ENCODE data around the gene C1orf105.

C1orf105 gene

DNA sequence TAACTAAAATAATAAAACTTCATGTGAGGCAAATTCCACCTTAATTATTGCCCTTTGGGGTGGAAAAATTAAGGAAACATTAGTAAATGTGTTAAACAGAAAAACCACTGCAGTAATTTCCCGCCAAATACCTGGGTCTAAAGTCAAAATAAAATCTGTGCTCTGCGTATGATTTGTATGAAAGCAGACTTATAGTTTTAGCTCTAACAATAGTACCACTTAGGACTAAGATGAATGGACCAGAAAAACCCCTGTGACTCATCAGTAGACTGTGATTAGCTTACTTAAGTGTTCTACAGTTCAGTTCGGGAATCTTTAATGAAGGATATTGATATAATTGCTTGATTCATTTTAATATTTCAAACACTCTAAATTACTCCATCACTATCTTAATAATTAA, 23.3 kb upstream of the C1orf105 start:
- ATAC-seq (peak; percentile 62), DNase-seq (no peak)

DNA sequence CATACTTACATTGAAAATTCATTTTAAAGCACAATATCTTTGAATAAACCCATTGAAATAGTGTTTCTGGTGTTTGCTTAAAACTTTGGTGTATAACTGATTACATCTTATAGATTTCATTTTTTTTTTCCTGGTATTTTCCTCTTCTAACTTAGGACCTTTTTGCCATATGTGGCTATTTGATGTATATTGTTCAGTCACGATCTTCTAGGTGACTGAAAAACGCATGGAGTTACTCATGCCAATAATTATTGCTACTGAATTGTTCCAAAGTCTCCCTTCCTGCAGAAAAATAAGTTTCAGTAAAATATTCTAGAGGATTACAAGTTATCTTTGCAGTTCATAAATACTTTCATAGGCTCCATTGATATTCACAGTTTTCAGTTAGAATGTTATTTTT, 22.9 kb upstream of the C1orf105 start:
- DNase-seq (no peak), ATAC-seq (no peak)

DNA sequence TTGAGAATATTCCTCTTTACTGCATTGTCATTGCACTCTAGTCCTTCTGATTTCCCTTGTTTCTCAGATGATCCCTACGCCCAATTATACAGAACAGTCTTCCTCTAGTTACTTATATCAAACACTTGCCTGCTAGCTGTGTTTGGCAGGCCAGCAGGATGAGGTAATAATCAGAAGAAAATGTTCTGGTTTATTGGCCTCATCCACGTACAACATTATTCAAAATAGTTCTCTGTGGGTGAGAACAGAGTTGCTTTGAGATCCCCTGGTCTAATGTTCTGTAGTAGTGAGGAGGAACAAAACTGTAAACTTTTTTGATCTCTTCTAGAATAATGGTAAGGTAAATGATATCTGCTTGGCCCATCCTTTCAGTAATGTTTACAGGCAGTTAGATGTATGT, 22.3 kb upstream of the C1orf105 start:
- DNase-seq, result no peak
- ATAC-seq, result no peak

DNA sequence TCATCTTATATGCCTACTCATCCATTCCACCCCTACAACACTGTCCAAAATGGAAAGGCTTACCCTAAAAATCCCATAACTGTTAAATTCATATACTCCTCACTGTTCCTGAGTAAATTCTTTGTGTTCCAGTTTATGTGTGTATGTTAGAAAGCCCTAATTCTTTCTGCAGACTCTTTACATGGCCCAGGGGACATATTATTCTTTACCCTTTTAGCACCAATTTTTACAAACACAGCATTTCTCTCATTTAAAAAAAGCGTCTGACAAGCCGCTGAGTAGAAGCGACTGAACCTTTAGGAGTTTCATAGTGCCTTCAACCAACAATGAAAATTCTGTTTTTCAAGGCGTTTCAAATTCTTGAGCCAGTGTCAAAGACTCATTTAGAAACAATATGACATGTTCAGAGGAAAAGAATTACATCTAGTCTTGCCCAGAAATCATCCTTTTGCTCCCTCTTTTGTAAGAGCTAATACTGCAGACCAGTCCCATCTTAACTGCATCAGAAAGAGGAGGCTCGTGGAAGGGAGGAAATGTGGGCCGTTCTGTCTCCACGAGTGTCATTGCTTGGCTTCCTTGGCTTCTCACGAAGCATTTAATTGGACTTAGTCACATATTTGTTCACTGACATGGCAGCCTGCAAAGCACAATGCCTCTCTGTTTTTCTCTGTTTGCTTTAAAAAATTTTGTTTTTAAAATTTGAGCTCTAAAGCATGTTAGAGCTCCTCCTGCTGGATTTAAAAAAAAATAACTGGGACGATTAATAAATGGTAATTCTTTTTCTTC, 21.3 kb upstream of the C1orf105 start:
- no peak for ATAC-seq
- no peak for DNase-seq

DNA sequence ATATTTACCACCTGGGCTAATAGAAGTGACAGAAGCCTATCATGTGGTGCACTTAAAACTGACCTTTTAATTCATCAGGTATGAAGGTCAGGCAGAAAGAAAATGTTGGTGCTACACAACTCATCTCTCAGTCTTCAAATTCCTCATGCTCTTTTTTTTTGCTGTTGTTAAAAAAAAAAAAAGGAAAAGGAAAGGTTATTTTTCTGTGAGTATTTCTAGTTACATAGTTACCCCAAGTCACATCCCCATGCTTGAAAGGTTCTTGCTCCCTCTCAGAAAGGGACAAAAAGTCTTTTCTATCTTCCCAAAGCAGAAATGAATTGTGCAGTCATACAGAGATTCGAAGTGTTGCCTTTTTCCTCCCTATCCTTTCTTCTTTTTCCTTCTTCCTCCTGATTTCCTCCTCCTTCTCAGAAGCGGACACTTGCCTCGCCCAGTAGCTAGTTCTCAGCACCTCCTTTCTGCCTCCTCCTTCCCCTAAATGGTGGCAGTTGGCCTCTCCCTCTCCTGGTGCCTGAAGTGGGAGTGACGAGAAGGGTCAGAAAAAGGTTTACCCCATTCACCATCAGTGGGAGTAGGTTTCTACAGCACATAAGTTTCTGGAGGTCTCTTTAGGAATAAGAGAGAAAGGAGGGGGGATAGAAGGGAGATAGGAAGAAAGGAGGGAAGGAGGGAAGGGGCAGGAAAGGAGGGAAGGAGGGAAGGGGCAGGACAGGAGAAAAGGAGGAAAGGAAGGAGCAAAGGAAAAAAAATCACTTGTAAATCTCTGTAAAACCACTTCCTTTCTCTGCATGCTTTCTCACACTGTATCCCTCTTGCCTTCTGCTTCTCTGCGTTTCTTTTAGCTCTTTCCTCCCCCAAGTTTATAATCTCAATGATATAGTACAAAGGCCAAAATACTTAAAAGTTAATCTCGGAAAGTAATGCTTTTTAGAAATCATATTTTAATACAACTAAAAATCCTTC, 20.4 kb upstream of the C1orf105 start:
- ATAC-seq, result no peak
- DNase-seq, result no peak

DNA sequence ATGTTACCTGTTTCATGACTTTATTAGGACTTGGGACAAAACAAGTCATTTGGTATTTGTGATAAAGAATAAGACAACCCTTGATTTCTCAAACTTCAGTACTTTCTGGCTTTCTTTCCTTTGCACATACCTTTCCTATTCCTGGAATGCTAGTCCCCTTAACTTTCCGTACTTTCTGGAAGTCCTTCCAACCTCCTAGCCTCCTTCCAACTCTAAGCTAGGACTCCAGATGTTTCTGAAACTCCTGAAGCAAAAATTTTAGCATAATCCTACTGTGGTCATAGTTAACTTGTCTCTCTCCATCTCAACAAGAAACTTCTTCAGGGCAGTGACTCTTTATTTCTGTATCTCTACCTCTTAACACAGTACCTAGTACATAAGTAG, 19.8 kb upstream of the C1orf105 start:
- DNase-seq (no peak), ATAC-seq (no peak)

DNA sequence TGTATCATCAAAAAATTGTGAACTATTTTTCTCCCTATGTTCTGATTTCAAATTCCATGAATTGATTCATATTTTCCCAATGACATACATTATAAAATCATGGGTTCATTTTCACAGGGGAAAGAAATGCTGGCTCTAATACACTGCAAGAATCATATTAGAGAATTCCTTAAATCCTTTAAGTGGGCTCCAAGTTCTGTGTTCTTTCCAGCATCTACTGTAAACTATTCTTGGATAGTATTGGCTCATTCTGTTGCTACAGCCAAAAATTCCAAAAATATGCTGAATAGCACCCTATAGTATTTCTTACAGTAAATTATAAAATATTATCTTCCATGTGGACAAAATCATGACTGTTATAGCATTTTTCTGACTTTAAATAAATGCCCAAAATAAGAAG, 19.0 kb upstream of the C1orf105 start:
- no peak for DNase-seq
- no peak for ATAC-seq

DNA sequence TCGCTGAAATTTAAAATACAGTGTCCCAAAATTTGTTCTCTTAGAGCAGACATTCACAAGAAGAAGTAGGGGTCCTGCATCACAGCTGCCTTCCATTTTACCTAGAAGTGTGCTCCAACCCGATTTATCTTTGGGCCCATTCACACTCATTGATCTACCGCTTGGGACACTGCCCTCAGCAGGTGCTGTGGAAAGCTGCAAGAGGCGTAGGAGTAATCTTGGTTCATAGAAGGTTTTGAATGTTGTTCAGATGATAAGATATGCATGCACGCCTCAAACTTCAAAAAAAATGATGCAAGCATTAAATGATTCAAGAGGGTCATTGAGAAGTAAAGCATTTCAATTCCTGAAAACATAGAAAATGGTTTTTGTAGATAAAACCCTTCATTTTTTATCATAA, 18.6 kb upstream of the C1orf105 start:
- no peak for DNase-seq
- ATAC-seq, result no peak

DNA sequence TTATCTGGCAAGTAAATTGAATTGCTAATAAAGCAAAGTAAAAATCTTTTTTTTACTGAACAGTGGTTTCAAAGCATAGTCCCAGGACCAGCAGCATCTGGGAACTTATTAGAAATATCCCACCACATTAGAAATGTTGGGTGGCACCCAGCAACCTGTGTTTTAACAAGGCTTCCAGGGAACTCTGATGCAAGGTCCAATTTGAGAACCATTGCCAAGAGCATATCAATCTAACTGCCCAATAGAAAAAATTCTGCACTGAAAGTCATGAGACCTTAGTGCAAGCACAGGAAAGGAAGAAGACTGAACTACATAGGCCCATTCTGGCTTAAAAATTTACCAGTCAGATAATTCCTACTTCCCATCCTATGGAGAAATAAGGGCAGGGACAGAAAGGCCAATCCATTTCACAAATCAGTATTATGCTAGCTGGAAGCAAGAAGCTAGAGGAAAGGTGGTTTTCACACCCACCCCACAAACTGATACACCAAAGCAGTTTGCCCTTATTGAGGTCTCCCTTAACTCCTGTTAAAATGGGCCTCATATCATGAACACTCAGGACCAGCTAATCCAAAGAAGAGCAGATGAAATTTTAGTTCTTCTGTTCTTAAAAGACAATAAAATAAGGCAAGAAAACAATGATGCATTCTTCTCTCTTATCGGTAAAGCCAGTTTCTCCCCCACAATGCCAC, 17.5 kb upstream of the C1orf105 start:
- DNase-seq, result no peak
- no peak for ATAC-seq

DNA sequence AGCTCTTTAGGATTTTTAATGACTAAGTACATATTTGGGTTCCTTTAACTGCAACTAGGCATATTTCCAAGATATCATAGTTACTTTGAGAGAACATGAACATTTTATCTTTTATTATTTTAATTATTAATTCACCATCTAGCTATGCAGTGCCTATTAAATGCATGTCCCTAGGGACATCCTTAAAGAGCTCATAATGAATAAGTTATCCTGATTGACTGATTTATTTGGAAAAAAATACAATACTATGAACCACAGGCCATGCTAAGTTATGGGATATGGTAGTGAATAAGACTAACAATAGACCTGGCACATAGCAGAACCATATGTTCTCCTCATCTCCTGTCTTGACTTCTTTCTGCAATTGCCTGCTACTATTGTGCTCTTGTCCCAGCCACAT, 16.4 kb upstream of the C1orf105 start:
- ATAC-seq, result no peak
- DNase-seq, result no peak

DNA sequence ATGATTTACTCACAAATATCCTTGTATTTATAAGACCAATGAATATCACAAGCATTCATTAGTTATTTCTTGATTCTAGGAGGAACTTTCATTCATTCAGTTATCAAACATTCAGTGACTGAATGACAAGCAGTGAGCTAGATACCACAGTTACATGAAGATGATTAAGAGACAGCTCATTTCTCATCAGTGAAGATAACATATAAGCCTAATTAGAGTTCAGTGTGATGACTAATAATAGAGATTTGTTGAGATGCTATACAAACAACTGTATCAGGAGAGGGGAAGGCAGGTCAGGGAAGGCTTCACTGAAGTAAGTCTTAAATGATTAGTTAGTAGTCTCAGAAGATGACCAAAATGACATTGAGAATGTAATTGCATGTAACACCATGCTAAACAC, 14.6 kb upstream of the C1orf105 start:
- ATAC-seq (no peak), DNase-seq (no peak)

DNA sequence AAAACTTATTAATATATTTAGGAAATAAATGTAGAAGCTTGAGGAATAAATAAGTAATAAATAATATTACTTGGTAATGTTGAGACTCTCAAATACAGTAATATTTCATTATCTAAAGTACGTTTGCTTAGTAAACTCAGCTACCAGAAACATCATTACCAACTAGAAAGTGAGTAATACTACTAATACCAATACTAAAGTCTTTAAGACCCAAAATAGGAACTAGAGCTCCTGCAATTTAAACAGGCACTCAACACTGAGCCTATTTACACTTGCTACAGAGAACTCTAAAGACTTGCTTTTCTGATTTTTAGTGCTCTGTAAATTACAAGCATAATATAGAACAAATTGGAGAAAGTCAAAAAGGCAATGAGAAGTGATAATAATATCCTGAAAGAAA, 13.5 kb upstream of the C1orf105 start:
- ATAC-seq (no peak), DNase-seq (no peak)

DNA sequence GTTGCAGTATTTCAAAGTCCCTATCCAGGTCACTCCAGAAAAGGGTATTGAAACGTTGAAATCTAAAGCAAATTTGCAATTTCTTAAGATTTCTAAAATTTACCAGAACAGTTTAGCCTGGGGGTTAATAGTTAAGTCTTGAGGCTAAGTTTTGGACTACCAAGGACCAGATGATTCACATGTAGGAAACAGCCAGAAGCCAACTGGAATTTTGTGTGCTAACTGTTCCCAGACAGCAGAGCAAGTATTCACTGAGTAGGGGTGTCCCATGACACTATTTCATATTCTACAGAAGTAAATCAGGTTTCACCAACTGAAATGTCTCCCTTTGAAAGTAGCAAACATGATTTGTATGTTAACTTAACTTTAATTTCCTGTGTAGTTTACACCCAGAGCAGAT, 11.5 kb upstream of the C1orf105 start:
- ATAC-seq, result no peak
- DNase-seq, result no peak

DNA sequence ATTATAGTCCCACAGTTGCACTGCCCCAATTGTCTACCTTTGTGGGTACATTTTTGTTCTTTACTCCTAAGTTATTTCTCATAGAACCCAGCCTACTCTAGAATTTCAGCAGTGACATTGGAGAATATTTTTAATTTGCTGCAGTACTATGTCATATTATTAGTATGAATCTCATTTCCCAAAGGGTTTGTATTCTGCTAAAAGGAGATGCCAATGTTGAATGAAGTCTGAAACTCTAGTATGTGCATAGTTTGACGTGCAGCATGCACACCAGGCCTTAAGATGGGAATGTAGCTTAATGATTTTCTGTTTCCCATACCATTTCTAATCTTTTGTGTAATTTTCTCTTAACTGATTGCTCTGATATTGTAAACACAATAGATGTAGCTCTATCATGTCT, 10.5 kb upstream of the C1orf105 start:
- no peak for DNase-seq
- no peak for ATAC-seq

DNA sequence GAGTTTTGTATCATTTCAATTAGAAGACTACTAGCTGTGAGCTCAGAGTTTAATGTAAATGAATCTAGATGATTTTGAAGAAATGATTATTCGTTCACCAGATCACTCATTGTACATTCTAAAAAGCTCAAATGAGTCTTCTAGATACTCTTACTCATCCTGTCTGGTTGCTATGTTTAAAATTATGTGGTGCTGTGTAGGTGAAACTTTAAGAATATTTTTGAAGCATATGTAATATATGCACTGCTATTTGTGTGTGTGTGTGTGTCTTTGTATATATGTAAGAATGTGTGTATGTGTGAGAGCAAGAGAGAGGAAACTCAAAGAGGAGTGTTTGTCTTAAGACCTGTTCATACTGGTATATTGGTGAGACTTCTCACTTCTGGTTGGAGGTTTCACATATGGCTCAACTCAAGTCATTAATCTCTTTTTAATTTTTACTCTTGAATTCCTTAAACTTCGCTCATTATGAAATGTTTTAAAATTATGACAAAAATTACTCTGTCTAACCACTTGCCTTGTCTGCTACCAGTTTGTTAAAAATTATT, 8.6 kb upstream of the C1orf105 start:
- no peak for DNase-seq

DNA sequence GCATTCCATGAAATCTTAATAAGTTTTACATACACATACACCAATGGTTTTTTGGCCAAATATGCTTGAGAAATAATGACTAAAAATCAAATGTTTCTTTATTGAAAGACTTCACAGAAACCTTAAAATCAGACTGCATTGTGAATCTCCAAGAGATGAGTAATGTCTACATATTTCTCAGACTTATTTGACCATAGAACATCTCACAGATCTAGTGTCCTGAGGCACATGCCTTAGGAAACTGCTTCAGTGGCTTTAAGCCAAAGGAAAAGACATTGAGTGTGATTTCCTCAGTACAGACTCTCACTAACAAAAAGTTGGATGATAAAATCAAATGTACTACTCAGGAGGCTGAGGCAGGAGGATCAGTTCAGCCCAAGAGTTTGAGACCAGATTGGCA, 6.2 kb upstream of the C1orf105 start:
- DNase-seq (no peak), ATAC-seq (no peak)

More for the DNA sequence above, 8.6 kb upstream of the C1orf105 start:
- no peak for ATAC-seq

DNA sequence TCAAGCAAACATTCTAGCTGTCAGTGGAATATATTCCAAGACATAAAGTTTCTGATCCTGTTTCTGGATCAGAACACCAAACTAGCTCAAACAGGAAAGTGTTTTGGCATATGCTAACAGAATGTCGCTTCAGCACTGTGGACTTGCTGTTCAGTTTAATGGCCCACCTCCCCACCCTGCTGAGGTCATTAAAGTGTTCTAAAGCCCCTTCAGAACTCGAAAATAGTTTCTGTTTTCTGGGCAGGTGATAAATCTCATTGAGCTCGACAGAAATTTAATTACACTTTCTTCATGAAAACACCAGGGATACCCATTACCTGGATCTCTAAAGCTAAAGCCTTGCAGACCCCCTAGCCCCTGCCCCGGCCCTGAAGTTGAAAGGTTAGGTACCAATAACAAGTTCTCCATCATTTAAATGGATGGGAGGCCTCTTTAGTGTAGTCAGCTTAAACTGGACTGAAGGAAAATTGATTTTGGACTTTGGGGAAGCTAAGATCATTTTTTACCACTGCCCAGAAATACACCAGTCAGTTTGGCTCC, 3.9 kb upstream of the C1orf105 start:
- DNase-seq (no peak), ATAC-seq (no peak)

DNA sequence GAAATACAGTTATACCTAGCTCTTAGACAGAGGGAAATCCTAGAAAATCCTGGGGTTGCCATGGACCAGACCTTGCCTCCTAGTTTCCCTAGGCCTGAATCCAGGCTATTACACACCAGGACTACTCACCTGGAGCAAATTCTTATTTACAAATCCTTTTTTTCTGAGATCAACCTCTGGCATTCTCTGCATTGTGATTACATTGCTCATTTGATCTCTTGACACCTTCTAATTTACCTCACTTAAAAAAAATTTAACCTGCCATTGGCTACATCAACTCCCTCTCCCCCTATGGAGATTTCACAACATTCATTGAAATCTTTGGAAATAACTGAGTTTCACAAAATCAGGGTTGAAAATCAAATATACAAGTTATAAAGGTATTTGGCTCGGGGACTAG, 2.9 kb upstream of the C1orf105 start:
- DNase-seq (no peak), ATAC-seq (no peak)

DNA sequence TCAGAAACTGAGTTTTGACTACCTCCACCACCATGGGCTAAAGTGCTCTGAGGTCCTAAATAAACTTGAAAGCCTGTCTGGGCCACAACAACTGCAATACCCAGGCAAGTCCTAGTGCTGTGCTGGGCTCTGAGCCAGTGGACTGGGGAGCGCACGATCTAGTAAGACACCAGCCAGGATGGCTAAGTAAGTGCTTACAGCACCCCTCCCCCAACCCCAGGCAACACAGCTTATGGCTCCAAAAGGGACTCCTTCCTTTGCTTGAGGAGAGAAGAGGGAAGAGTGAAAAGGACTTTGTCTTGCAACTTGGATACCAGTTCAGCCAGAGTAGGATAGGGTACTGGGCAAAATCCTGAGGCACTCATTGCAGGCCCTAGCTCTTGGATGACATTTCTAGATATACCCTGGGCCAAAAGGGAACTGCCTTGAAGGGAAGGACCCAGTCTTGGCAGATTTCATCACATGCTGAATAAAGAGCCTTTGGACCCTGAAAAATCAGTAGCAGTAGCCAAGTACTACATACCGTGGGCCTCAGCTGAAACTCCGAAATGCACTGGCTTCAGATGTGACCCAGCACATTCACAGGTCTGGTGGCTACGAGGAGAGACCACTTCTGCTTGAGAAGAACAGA, 1.6 kb downstream of the C1orf105 start:
- ATAC-seq (no peak), DNase-seq (no peak)

DNA sequence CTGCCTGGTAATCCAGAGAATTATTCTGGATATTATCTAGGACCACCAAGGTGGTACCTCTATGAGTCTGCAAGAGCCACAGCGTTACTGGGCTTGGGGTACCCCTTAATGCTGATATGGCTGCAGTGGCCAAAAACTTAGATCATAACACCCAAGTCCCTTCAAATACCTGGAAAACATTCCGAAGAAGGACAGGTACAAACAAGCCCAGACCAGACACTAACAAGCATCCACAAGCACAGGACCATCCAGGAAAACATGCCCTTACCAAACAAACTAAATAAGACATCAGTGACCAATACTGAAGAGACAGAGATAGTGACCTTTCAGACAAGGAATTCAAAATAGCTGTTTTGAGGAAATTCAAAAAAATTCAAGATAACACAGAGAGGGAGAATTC, 2.9 kb downstream of the C1orf105 start:
- no peak for DNase-seq
- ATAC-seq, result no peak

DNA sequence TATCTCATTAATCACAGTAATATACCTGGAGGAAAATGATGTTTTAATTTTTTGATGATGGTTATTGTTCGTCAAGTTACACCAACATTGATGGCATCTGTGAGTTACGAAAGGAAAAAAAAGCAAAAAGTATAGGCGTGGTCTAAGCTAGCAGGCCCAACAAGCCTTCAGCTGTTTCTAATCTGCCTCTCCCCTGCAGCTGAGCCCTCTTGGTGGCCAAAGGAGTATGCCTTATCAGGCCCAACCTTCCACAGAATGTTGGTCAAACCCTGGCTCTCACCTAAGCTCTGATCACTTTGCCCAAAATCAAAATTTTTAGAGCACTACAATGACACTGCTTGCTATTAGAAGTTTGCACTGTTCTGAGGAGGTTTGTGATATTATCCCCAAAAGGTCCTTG, 4.9 kb downstream of the C1orf105 start:
- no peak for ATAC-seq

DNA sequence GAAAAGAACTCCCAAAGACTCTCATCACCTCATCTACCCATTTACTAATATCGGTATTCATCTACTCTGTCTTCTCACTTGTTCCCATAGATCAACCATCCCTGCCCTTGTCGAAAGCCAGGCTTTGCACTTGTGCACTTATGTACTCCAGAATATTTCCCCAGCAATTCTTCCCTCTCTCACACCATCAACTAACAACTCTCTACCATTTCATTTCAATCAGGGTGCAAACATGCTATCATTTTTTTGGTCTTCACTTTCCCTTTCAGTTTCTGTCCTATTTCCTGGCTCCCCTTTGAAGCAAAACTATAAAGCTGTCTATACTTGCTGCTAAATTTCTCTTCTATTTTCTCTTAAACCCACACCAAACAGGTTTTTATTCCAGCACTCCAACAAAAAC, 6.7 kb downstream of the C1orf105 start:
- DNase-seq (no peak), ATAC-seq (no peak)

More for the DNA sequence above, 4.9 kb downstream of the C1orf105 start:
- no peak for DNase-seq

Data from stimulated activated naive CD8-positive, alpha-beta T cell treated with anti-CD3 and anti-CD28 coated beads, Interleukin-15, Interleukin-2, amounts not matched to agents 100 U/mL and 50 U/mL, for 24 hours (primary cell).